SK-N-MC (cell line): ENCODE results near the gene COL20A1.

Experiments used
- EZH2 ChIP-seq: fragments of 200-600 bp; sonication (generic); IDR thresholded peaks from one replicate; pipeline ENCODE4 v1.6.1; 2017; ENCODE audit warnings: antibody characterized with exemption
- FOXP2 ChIP-seq: optimal IDR thresholded peaks from 2 replicates; pipeline ENCODE3; 2011; ENCODE audit warnings: mild to moderate bottlenecking, moderate library complexity; ENCODE audit not compliant: insufficient read depth; ENCODE audit errors: extremely low read length, control extremely low read depth
- POLR2AphosphoS5 ChIP-seq: IDR thresholded peaks from 2 replicates; pipeline ENCODE4 v1.6.1; 2012; ENCODE audit warnings: mild to moderate bottlenecking, low read depth, low read length, borderline replicate concordance

DNA sequence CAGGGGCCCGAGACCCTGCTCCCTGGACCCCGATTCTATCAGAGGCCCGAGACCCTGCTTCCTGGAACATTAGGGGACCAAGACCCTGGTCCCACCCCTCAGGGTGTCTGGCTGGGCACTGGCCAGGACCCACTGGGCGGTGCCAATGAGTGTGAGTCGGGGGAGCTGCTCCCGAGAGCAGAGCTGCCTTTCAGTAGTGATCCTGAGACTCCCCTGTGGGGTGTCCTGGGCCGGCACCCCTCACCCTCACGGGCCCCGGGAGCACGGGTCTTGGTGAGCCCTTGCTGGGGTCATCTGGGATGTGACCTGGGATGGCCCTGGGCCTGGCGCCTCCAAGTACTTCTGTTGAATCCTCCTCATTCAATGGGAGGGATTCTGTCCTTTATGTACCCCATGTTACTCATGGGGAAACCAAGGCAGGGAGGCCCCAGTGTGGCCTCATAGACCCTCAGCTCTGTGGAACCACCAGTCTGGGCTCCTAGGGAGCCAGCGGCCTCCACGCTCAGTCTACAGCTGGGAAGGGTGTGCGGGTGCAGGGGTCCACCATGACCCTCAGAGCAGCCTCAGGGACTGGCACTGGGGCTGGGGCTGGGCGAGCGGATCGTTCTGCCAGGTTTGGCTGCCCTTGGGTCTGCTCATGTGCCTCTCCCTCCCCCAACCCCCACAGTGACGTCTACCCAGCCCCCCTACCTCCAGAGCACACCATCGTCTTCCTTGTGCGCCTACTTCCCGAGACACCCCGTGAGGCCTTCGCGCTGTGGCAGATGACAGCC is 25.6 kb downstream of the COL20A1 start:
- no peak for TF ChIP-seq EZH2
- TF ChIP-seq POLR2AphosphoS5: no peak
- no peak for TF ChIP-seq FOXP2
